WI38 (cell line): ENCODE measurements around the gene ID3.

Source experiments
- H3K4me3 ChIP-seq: 2 replicates; pipeline ENCODE4 v1.5.1; 2011; ENCODE audit warnings: low read depth, mild to moderate bottlenecking, control low read depth, low read length
- TF ChIP-seq, protein P1 (sequence below): IDR thresholded peaks from 2 replicates; pipeline ENCODE4 v1.5.1; 2012; ENCODE audit warnings: low read depth, mild to moderate bottlenecking, control low read depth, low read length

ID3 gene

DNA sequence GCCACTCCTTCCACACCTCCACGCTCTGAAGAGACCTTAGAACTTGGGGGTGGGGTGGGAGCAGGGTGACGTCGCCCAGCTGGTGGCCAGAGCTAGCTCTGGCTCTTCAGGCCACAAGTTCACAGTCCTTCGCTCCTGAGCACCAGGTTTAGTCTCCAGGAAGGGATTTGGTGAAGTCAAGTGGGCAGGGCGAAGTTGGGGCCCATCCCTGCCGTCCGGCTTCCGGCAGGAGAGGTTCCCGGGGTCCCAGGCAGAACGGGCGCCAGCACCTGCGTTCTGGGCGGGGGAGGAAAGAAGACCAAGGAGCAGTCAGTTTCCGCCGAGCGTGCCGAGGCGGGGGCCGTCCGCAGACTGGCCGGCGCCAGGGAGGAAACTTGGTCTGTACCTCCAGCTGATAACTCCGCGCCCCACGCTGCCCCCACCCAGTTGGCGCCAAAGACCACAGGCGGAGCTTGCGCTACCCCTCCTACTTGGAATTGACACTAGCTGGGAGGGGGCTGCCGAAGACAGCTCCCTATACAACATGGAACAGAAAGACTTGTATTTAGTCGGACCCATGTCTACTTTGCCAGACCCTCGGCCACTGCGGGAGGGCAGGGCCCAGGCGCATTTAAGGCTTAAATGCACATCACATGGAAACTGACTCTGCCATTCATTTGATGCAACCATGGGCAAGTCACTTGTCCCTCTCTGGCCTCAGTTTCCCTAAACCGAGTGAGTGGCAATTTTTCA is 995 bp downstream of the ID3 start:
- H3K4me3 ChIP-seq, result peak overlapping the region; percentile 95
- TF ChIP-seq, protein P1, sequence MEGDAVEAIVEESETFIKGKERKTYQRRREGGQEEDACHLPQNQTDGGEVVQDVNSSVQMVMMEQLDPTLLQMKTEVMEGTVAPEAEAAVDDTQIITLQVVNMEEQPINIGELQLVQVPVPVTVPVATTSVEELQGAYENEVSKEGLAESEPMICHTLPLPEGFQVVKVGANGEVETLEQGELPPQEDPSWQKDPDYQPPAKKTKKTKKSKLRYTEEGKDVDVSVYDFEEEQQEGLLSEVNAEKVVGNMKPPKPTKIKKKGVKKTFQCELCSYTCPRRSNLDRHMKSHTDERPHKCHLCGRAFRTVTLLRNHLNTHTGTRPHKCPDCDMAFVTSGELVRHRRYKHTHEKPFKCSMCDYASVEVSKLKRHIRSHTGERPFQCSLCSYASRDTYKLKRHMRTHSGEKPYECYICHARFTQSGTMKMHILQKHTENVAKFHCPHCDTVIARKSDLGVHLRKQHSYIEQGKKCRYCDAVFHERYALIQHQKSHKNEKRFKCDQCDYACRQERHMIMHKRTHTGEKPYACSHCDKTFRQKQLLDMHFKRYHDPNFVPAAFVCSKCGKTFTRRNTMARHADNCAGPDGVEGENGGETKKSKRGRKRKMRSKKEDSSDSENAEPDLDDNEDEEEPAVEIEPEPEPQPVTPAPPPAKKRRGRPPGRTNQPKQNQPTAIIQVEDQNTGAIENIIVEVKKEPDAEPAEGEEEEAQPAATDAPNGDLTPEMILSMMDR, result no peak

DNA sequence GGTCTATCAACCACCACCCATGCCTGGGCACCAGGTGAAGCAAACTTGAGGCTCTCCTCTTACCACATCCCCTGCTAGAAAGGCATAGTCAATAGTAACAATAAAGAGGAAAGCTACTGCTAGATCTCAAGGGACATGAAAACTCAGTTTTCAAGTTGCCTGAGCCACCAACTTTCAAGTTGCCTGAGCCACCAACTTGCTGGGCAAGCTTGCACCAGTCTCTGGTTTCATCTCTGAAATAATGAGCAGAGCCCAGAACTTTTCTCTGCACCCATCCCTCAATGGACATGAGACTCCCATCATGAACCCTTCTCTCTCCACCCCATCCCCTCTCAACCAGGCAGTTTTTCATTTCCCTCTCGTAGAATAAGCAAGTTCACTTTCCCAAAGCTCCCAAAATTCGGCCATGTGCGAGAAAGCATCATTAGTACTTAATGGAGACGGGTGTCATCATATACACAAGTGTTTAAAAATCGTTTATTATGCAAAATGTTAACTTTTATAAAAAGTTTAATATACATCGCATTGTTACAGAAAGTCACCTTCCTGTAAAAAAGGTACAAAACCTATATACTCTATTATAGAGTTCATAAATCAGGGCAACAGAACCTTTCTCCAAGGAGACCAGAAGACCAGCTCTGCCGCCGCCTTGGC is 1.7 kb downstream of the ID3 start:
- H3K4me3 ChIP-seq, result peak overlapping the region; percentile 95
- TF ChIP-seq, protein P1, result no peak

DNA sequence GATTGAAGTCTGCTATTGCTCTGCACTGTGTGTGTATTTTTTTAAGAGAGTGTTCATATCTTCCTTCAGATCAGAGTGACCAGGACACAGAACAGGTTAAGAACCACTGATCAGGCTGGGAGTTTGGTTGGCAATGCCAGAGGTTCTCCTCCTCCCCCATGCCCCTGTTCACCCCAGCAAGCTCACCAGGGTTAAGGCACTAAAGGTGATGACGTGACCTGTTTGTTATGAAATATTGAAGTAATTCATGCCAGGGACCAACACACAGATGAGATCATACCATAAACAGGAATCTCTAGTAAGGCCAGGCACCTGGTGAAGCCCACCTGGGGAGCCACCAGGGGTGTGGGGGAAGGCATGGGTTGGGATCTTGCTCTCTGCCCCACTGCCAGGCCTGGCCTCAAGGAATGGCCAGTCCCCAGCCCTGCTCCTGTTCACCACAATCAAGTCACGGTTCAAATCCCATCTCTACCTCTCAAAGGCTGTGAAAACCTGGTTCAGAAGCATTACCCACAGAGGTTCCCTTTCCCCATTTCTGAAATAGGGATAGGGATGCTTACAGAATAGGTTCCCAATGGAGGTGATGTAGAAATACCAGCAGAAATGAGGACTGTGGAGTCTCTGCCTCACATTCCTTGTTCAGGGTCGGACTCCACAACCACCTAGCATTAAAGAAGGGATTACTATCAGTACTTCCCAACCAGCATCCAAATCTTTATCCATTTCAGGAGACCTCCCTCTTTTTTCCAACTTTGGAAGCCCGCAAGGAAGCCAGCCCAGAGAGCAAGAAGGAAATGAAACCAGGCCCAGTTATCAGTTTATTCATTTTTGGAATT is 2.4 kb downstream of the ID3 start:
- peak overlapping the region; percentile 95 for H3K4me3 ChIP-seq
- TF ChIP-seq, protein P1, result no peak

DNA sequence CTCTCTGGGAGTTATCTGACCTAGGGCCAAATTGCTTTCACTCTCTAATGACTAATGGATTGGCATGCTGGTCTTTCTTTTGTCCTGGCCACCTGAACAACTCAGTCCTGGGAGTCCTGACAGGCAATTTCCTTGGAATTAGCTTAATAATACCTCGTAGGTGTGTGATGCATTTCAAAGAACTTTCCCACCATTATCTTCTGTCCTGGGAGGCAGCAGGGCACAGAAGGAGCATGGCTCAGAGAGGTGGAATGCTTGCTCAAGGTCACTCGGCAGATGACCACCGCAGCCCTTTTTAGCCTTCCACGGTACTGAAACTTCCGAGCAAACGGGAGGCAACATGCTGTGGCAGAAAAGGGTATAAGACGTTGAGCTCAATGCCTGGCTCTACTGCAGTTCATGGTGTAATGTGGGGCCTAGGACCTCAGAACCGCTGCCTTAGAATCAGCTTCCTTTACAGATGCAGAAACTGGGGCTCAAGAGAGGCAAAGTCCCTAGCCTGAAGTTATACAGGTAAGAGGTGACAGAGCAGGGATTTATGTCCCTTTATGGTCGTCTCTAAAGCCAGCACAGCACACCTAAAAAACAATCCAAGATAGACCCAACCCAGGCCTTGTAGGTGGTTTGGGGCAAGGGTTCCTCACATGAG is 3.2 kb downstream of the ID3 start:
- H3K4me3 ChIP-seq, result no peak overlapping the region
- TF ChIP-seq, protein P1, result no peak

DNA sequence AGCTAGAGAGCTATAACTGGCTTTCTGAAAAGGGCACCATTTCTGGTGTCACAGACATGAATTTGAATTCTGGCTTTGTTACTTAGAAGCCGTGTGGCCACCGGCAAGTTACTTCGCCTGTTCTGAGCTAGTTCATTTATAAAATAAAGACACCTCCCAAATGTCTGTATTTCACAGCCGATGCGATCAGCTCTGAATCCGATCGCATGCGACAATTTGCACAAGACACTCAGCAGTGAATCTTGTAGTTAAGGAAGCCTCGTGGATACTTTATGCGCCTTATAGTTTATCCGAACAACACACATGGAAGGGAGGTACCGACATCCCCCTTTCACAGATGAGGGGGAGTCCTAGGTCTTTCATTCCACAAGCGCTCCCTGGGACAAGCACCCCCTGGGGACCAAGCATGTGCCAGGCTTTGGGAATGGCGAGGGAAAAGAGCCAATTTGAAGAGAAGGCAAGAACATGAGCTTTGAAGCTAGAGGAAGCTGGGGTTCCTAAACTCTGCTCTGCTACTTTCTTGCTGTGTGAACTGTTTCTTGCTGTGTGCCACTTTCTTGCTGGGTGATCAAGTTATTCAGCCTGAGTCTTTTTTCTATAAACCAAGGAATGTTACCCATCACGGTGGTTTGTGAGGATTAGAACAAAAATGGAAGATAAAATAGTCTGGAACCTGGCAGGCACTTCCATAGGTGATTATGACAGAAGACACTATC is 3.9 kb downstream of the ID3 start:
- H3K4me3 ChIP-seq, result peak overlapping the region; percentile 52
- TF ChIP-seq, protein P1, result no peak

DNA sequence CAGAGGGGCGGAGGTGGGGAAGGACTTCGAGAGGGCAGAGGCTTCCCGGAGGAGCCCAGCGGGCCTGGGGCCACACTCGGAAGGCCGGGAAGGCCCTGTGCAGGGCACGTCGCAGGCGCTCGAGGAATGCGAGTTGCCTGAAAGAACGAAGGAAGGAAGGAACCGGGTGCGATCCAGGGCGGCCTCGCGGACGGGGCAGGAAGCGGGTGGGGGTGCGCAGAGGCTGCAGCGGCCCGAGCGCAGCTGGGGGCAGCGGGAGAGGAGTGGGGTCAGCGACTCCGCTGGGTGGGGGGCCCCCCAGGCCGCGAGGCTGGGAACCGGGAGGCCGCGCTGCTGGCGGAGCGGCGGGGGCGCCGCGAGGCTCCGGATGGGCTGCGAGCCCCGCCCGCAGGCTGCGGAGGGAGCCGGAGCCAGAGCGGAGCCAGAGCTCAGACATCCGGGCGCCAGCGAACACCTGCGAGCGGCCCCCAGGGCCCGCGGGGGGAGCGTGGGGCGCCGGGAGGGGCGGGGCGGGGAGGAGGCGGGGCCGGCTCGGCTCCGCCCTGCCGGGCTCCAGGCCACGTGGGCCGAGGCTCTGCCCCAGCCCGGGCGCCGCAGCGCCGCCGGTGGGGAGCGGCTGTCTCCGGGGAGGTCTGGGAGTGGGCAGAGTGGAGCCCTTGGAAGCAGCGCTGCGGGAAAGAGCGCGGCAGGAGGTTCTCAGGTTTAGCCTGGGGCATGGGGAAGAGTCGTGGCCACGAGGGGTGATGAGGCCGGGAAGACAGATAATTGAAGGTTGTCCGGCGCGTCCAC is 4.6 kb downstream of the ID3 start:
- peak overlapping the region; percentile 52 for H3K4me3 ChIP-seq
- TF ChIP-seq, protein P1, result no peak
